Upper lobe of left lung (tissue), 6 donors: ENCODE results near the gene CXCL12. TPM values are rescaled to one million over a fixed set of nuclear protein-coding genes. Genes with fewer than 3 reads are reported as not detected.

Experiments used
- ATAC-seq, 2 donors: fragments of 200-7000 bp; cut with Tn5 transposase; one replicate each; pipeline ENCODE4 v1.9.1; 2022; ENCODE audit warnings: mild to moderate bottlenecking in 2 of 2, moderate library complexity in 2 of 2; ENCODE audit not compliant: low FRiP score in 2 of 2
- DNase-seq, 2 donors: peaks; one replicate each; pipeline ENCODE4 v3.0.0-alpha.2; 2019 to 2020
- H3K27ac ChIP-seq, 4 donors: fragments of 200-600 bp; sonication (generic); one replicate each; pipeline ENCODE4 v1.5.1; 2016 to 2019
- H3K27me3 ChIP-seq, 4 donors: fragments of 200-600 bp; sonication (generic); one replicate each; pipeline ENCODE4 v1.5.1; 2017 to 2019
- H3K36me3 ChIP-seq, 4 donors: fragments of 200-600 bp; sonication (generic); one replicate each; pipeline ENCODE4 v1.5.1; 2016 to 2019
- H3K4me1 ChIP-seq, 4 donors: fragments of 200-600 bp; sonication (generic); one replicate each; pipeline ENCODE4 v1.5.1; 2018 to 2019
- H3K4me3 ChIP-seq, 4 donors: fragments of 200-600 bp; sonication (generic); one replicate each; pipeline ENCODE4 v1.5.1; 2017 to 2019; ENCODE audit warnings: mild to moderate bottlenecking in 2 of 4, moderate library complexity in 1 of 4
- H3K9me3 ChIP-seq, 4 donors: fragments of 200-600 bp; sonication (generic); one replicate each; pipeline ENCODE4 v1.5.1; 2018 to 2019
- EP300 ChIP-seq, 4 donors: sonication (generic); formaldehyde crosslinking; IDR thresholded peaks; one replicate each; pipeline ENCODE4 v1.5.1; 2017; ENCODE audit warnings: antibody characterized with exemption in 4 of 4, control low read depth in 2 of 4
- POLR2A ChIP-seq, 4 donors: fragments of 450-650 bp; IDR thresholded peaks; one replicate each; pipeline ENCODE4 v1.5.1; 2016 to 2017; ENCODE audit warnings: antibody characterized with exemption in 4 of 4, mild to moderate bottlenecking in 2 of 4
- POLR2AphosphoS5 ChIP-seq, 2 donors: sonication (generic); formaldehyde crosslinking; IDR thresholded peaks; one replicate each; pipeline ENCODE4 v1.5.1; 2017; ENCODE audit warnings: antibody characterized with exemption in 2 of 2
- WGBS, 2 donors: methylation state at CpG; one replicate each; pipeline ENCODE4 v1.1.5; 2017 to 2018; 5-methylcytosine and 5-hydroxymethylcytosine counted together
- total RNA-seq, 6 donors: library from RNA; depleted of rRNA in 4 of 6; stranded (reverse); fragments of >200 nt in 4 of 6; gene quantifications; one replicate each; pipeline versions ENCODE4 v1.1.0 to v1.2.1, GENCODE V29; 2016 to 2021
- TF ChIP-seq, protein P1 (sequence below), 6 experiments: fragments of 450-650 bp in 4 of 6; fragments of 200-600 bp in 2 of 6; sonication (generic) in 2 of 6; IDR thresholded peaks; one replicate each; pipeline ENCODE4 v1.5.1; 2016 to 2019; ENCODE audit warnings: antibody characterized with exemption in 6 of 6
- donor health status: DM: no; HTN: no; CAD: no; lungs with moderate emphysema.
- donor health status: DM: no; HTN: yes; CAD: no; lungs with severe emphysema.

CXCL12 gene
- total RNA-seq, 6 donors from 2014 or later: 3.5 to 61.6 (median 14.6) TPM

DNA sequence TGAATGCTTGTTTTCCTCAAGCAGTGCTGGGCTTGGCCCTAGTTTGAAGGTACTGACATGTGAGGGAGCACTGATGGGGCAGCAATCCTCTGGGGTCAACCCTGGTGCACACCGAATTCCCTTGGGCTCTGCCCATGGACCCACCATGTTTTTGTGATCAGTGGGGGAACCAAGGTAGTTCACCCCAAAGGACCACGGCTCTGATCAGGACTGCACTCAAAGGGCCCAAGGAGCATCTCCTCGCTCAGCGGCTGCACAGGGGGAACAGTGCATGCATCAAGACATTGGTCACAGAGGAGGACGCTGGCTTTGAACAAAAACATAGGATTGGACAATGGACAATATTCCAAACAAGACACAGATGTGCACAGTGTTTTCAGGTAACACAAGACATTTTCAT is 12.7 kb downstream of the CXCL12 start:
- Histone ChIP-seq H3K36me3 (peaks cover 0 to 3% (median 0%) of the 10 kb centered on the region in 4 donors), H3K27me3 (no peaks in the 10 kb centered on the region), H3K4me1 (no peaks in the 10 kb centered on the region), H3K4me3 (no peak overlapping the region), H3K27ac (no peak overlapping the region), H3K9me3 (no peaks in the 10 kb centered on the region)
- DNase-seq: no peak
- no peak for ATAC-seq
- TF ChIP-seq, protein P1, sequence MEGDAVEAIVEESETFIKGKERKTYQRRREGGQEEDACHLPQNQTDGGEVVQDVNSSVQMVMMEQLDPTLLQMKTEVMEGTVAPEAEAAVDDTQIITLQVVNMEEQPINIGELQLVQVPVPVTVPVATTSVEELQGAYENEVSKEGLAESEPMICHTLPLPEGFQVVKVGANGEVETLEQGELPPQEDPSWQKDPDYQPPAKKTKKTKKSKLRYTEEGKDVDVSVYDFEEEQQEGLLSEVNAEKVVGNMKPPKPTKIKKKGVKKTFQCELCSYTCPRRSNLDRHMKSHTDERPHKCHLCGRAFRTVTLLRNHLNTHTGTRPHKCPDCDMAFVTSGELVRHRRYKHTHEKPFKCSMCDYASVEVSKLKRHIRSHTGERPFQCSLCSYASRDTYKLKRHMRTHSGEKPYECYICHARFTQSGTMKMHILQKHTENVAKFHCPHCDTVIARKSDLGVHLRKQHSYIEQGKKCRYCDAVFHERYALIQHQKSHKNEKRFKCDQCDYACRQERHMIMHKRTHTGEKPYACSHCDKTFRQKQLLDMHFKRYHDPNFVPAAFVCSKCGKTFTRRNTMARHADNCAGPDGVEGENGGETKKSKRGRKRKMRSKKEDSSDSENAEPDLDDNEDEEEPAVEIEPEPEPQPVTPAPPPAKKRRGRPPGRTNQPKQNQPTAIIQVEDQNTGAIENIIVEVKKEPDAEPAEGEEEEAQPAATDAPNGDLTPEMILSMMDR (IDR thresholded peaks at IDR 0.05): no peak
- no peak for TF ChIP-seq POLR2AphosphoS5 (IDR thresholded peaks at IDR 0.05)
- no peak for TF ChIP-seq POLR2A (IDR thresholded peaks at IDR 0.05)
- TF ChIP-seq EP300 (IDR thresholded peaks at IDR 0.05): no peak
- WGBS, 2 donors: 84 to 91% methylated on average over 4 to 5 of the region's 5 CpGs

- Histone ChIP-seq H3K27me3 (no peaks in the 10 kb centered on the region), H3K4me3 (no peak overlapping the region), H3K27ac (no peak overlapping the region), H3K4me1 (no peaks in the 10 kb centered on the region), H3K9me3 (no peaks in the 10 kb centered on the region), H3K36me3 (peaks cover 0 to 2% (median 0%) of the 10 kb centered on the region in 4 donors)
- DNase-seq (no peak), ATAC-seq (no peak)
- WGBS, 2 donors: 75 to 80% methylated on average over 9 to 10 of the region's 10 CpGs
- TF ChIP-seq EP300 (IDR thresholded peaks at IDR 0.05) (no peak), POLR2A (IDR thresholded peaks at IDR 0.05) (no peak), POLR2AphosphoS5 (IDR thresholded peaks at IDR 0.05) (no peak)
- TF ChIP-seq, protein P1 (IDR thresholded peaks at IDR 0.05): no peak
These were observed 14.1 kb downstream of the CXCL12 start for GRCh38 chr10:44370731-44371248.

DNA sequence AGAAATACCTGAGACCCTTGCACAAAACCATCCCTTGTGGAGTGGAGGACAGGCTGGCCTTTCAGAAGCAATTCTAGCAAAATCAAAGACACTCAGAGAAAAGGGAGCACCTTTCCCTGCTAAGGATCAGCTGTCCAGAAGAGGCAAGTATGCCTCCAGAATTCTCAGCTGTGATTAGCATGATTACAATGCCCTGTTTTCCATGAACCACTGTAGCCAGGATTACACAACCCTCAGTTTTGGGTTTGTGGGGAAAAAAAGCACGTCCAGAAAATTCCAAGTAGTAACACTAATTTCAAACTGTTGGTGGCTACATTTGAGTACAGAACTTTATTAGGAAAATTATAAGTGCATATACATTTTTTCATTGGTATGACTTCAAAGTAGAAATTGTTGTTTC is 15.0 kb downstream of the CXCL12 start:
- no peak for DNase-seq
- TF ChIP-seq POLR2A (IDR thresholded peaks at IDR 0.05): no peak
- TF ChIP-seq, protein P1 (IDR thresholded peaks at IDR 0.05): no peak
- no peak for TF ChIP-seq EP300 (IDR thresholded peaks at IDR 0.05)
- no peak for TF ChIP-seq POLR2AphosphoS5 (IDR thresholded peaks at IDR 0.05)
- no peaks in the 10 kb centered on the region for H3K9me3 ChIP-seq
- 75 to 78% methylated on average over 1 of the region's 1 CpG for WGBS, 2 donors
- H3K36me3 ChIP-seq: no peaks in the 10 kb centered on the region
- H3K4me1 ChIP-seq: no peaks in the 10 kb centered on the region
- H3K4me3 ChIP-seq: no peak overlapping the region
- no peaks in the 10 kb centered on the region for H3K27me3 ChIP-seq
- H3K27ac ChIP-seq: no peak overlapping the region
- ATAC-seq: no peak

GRCh38 chr10:44369296-44369695 is 15.6 kb downstream of the CXCL12 start:
- Histone ChIP-seq H3K4me3 (no peak overlapping the region), H3K27ac (no peak overlapping the region), H3K27me3 (no peaks in the 10 kb centered on the region), H3K9me3 (no peaks in the 10 kb centered on the region), H3K36me3 (no peaks in the 10 kb centered on the region), H3K4me1 (no peaks in the 10 kb centered on the region)
- DNase-seq (no peak), ATAC-seq (no peak)
- TF ChIP-seq EP300 (IDR thresholded peaks at IDR 0.05): no peak
- no peak for TF ChIP-seq POLR2A (IDR thresholded peaks at IDR 0.05)
- TF ChIP-seq, protein P1 (IDR thresholded peaks at IDR 0.05): no peak
- no peak for TF ChIP-seq POLR2AphosphoS5 (IDR thresholded peaks at IDR 0.05)
- WGBS, 2 donors: 84 to 86% methylated on average over 5 to 6 of the region's 6 CpGs

DNA sequence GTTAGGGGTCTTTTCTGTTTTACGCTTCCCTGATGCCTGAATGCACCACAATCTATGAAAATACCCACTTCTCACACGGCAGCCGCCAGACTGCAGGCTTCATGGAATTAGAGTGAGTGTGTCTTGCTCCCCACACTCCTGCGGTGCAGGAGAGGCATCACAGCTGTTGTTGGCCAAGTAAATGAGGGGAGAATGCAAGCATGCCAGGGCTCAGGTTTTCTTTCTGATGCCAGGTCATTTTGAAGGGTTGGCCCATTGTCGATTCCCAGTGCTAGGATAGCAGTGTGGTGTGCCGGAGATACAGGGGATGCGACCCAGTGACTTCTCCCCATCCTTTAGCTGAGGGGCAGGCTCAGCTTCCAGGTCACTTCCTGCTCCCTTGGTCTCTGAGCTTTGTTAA is 16.3 kb downstream of the CXCL12 start:
- TF ChIP-seq POLR2A (IDR thresholded peaks at IDR 0.05) (no peak), EP300 (IDR thresholded peaks at IDR 0.05) (no peak), POLR2AphosphoS5 (IDR thresholded peaks at IDR 0.05) (no peak)
- TF ChIP-seq, protein P1 (IDR thresholded peaks at IDR 0.05): no peak
- Histone ChIP-seq H3K27ac (no peak overlapping the region), H3K4me1 (no peaks in the 10 kb centered on the region), H3K27me3 (no peaks in the 10 kb centered on the region), H3K36me3 (no peaks in the 10 kb centered on the region), H3K9me3 (no peaks in the 10 kb centered on the region), H3K4me3 (no peak overlapping the region)
- ATAC-seq (no peak), DNase-seq (no peak)
- 82 to 83% methylated on average over 6 to 7 of the region's 7 CpGs for WGBS, 2 donors
